Stimulated activated CD8-positive, alpha-beta memory T cell treated with anti-CD3 and anti-CD28 coated beads, Interleukin-7, amount 100 ng/mL, for 4 hours (primary cell): ENCODE results near the gene UBA6.

ENCODE experiments used
- DNase-seq, 2 donors: peaks; one replicate each; pipeline ENCODE4 v3.0.0-alpha.2; 2020; ENCODE audit warnings: low read depth in 2 of 2

UBA6 gene

DNA sequence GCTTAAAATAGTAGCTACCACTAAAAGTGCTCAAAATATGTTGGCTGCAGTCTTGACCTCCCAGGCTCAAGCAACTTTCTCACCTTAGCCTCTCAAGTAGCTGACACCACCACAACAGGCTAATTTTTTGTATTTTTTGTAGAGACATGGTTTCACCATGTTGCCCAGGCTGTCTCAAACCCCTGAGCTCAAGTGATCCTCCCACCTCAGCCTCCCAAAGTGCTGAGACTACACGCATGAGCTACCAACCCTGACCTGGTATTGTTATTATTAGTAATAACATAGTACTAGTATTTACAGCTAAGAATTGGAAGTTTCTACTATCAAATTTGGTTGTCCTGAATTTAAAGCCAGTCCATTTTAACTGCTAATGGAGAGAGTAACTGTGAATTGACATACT, 124.4 kb downstream of the UBA6 start:
- DNase-seq: no peak

DNA sequence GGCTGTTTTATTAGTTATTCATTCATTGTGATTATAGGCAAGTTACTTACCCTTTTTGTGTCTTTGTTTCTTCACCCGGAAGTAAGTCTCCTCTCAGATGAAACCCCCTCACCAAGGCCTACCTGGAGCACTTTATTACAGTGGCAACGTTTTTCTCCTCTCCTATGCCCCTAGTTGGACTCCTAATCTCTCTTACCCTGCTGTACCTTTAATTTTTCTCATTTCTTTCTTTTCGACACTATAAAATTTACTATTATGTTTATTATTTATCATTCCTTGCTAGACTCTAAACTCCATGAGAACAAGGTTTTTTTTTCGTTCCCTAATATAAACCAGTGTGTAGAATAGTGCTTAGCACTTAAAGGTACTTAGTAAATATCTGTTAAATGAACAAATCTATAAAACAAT, 124.9 kb downstream of the UBA6 start:
- no peak for DNase-seq

DNA sequence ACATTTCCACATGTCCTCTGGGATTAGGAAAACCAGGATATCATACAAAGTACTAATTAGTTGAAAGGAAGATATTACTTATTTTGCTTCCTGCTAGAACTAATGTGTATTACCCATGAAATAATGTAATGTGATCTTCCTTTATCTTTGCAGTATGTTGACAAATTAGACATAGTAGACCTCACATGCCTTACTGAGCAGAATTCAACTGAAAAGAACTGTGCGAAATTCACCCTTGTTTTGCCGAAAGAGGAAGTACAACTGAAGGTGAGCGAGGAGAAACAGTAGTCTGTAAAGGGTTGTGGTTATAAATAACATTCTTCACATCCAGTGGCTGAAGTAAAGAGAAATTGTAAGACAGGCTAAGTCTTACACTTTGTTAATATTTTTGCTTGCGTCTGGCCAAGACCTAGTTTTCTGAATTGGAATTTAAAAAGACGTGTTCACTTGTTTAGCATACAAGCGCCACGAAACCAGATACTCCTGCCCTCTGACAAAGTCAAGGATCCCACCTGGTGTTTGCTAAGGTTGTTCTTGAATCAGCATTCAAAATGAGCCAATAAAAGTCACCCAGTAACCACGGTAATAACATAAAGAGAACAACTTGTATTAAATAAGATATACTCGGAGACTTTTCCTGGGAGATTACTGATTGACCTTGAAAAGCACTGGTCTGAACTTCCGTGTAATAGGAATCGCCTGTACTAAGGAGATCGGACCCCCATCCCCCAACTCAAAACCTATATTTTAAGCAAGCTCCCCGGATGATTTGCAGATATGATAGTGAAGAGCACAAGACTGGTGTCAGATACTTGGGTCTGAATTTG, 125.5 kb downstream of the UBA6 start:
- no peak for DNase-seq

DNA sequence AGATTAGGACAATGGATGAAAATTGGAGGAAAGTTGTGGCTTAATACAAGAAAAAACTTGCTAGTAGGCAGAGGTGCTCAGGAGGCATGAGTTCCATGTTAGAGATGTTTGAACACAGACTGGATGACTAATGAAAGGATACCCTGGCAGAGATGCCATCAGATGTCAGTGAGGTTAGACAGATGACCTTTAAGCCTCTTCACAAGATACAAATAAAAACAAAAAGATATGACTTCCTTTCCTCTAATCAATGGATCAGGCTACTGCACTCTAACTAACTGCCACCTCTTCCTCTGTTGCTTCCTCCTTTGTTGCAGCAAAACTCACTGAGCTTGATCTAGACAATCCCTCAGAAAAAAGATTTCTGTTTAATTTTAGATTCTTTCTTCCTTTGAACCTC, 127.8 kb downstream of the UBA6 start:
- no peak for DNase-seq

DNA sequence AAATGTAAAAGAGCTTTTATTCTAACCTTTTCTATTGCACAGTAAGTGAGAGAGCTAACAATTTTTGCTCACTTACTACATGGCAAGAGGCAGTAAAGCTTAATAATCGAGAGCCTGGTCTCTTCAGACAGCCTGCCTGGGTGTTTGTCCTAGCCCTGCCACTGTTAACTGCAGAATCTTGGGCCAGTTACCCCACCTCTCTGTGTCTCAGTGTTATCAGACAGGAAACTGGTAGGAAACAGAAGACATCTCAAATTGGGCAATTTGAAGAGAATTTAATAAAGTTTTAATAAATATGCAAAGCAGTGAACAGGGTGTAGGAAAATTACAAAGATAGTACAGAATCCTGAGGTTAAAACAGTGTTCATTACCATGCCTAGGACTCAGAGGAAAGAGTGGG, 129.0 kb downstream of the UBA6 start:
- DNase-seq: no peak

DNA sequence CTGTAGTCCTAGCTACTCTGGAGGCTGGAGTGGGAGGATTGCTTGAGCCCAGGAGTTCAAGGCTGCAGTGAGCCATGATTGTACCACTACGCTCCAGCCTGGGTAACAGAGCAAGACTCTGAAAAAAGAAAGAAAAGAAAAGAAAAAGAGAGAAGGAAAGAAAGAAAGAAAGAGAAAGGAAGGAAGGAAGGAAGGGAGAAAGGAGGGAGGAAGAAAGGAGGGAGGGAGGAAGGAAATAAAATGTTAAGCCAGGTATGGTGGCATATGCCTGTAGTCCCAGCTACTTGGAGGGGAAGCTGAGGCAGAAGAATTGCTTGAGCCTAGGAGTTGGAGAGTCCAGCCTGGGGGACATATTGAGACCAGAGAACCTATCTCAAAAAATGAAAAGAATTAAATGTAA, 130.4 kb downstream of the UBA6 start:
- no peak for DNase-seq

DNA sequence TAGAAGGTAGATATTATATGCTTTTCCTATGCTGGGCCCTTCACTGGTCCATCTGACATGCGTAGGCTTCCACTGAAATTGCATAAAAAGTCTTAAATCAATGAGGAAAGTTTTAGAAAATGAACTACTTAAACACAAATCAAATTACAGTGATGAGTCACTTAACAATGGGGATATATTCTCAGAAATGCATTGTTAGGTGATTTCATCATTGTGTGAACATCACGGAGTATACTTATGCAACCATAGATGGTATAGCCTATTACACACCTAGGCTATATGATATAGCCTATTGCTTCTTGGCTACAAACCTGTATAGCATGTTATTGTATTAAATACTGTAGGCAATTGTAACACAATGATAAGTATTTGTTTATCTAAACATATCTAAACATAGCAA, 132.1 kb downstream of the UBA6 start:
- no peak for DNase-seq

DNA sequence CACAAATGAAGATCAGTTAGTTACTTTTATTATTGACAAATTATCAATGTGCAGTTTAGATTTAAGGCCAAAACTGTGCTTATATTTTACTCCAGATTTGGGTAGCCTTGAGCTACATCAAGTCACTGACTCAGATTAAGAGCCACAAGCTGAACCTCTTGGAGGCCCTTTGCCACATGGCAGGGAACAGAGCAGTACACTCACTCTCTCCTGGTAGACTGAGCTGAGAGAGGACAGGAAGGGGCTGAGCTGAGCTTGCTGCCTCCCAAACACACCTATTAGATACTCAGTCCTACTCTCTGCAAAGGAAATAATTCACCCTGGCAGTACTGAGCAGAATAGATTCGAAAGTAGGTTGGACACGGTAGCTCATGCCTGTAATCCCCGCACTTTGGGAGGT, 134.6 kb downstream of the UBA6 start:
- DNase-seq: no peak

DNA sequence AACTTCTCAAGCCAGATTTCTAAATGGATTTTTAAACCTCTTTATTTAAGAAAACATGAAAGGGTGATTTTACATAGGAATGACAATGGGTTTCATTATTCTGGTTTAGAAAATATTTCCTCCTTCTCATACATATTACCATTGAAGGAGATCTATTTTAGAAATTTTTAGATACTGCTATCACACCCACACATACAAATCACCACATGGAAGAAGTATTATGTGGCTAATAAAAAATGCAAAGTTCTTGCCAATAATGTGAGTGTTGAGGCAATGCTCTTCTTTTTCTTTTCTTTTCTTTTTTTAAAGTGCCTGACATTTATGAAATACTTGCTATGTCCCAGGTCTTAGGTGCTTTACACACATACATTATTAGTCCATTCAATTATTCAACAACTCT, 135.7 kb downstream of the UBA6 start:
- no peak for DNase-seq
